HG02623 (cell line): Measurements from ENCODE around the gene HS3ST6.
A peak's percentile ranks its signal among the peaks of the same experiment; 100 is the strongest.
"Not testable (repeated sequence)": the region's sequence is repeated elsewhere in the genome, so short reads cannot be mapped to it uniquely, and the experiment has no call there.

Experiments
- ATAC-seq: cut with Tn5 transposase; IDR thresholded peaks from one replicate; pipeline ENCODE4 v1.9.1; 2021; ENCODE audit warnings: moderate library complexity; ENCODE audit not compliant: unreplicated experiment

The HS3ST6 gene

DNA sequence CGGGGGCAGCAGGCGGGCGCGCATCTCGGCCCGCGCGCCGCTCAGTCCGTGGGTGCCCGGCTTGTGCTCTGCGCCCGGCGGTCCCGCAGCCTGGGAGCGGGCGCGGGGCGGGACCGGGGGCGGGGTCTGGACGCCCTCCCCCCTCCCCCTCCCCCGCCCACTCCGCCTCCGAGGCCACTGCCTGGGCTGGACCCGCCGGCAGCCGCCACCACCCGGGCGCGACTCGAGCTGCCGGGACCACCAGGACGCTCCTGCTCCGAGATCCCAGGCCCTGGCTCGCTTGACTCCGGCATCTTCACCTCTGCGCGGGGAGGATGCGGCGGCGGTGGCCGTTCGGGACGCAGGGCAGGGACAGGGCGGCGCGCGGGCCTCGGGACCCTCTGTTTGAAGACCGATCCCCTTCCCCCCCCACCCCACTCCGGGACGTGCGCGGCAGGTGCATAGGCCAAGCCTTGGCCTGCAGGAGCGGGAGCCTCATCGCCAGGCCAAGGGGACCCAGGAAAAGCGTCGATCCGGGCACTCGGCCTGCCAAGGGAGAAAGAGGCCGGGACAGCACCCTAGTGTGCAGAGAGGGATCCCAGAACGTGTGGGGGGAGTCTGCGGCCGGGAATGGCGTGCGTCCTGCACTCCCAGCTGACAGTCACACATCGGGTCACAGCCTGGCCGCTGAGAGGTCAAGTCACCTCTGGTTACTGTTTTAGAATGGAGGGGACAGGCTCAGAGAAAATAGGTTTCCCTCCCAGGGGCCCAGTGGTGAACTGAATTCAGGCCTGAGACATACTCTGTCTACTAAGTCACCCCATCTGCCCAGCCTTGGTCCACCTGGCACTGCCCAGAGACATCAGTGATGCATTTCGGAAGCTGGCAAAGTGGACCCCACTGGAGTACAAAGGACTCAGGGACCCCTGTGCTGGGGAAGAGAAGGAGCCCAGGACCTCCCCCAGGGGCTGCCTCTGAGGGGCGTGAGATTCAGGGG, at the start of gene HS3ST6:
Gene HS3ST6 (minus strand): TSS at position 65 of the 976 bp plus-strand sequence. CDS start 92 bp downstream, outside the sequence.
- ATAC-seq, result no peak

DNA sequence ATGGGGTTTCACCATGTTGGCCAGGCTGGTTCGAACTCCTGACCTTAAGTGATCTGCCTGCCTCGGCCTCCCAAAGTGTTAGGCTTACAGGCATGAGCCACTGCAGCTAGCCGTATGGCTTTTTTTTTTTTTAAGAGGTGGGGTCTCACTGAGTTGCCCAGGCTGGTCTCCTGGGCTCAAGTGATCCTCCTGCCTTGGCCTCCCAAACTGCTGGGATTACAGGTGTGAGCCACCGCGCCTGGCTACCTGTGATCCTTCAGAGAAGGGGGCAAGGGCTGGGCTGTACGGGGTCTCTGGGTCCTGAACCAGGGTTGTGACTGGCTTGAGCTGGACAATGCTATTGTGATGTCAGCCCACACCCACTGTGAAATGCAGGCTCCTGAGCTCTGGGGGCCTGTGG, 48.2 kb upstream of the HS3ST6 start, which contains the start of gene RNF151:
Gene RNF151 (plus strand): TSS at position 397 of the 400 bp plus-strand sequence. CDS start 26 bp downstream, outside the sequence.
- no peak for ATAC-seq

DNA sequence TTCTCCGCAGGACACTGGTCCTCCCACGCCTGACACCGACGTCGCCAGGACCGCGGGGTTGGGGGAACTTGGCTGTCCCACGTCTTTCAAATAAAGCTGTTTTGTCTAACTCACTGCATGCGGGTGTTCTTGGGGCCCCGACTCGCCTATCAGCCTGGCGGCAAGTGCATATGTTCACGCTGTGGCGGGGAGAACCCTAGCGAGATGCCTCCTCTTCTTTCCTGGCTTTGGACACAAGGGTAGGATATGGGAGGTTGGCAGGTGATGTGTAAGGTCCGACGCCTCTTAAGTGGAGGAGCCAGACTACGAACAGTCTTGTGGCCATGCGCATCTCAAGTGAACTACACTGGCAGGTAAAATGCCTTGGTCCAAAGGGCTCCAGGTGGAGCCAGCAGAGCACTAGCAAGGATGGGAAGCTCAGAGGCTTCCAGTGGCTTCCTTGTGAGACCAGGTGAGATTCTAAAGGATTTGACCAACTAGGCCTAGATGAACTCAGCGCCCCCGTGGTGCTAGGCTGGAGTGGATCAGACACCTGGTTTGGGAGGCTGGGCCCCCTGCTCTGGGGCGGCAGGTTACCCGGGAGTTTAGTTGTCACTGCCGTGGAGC, 47.3 kb upstream of the HS3ST6 start:
- no peak for ATAC-seq

DNA sequence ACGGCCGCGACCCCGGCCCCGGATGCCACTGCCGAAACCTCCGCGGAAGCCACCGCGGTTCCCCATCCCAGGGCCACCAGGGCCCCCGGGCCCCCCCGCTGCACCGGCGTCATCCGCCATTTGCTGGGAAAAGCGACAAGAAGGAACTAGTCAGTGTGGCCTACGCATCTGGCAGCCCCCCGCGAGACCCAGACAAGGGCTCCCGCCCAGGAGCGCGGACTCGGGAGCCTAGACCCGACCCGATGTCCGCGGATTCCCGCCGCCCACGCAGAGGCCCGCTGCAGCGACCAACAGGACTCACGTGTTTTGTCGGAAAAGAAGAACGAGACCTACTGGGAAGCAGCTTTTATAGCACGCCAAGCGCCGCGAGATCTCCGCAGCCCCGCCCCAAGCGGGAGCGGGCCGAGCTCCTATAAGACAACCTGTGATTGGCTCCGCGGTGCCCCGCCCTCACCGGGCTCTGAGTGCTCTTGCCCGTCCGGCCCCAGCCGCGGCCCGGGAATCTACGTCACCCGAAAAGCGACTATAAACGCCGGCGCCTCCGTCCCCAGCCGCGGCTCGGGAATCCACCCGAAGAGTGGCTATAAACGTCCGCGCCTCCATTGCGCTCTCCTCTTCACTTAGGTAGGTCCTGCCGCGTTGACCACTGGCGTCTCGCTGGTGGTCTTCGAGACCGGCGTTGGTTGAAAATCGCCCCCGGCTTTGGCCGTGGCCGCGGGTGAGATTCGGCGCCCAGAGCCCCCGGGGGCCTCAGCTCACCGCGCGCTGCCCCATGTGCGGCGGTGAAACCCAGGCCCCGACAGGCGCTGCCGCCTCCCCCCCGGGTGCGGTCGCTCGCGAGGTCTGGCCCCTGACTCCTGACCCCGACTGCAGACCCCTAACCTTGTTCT, 46.5 kb upstream of the HS3ST6 start, which contains the start of gene RPS2:
Gene RPS2 (minus strand): TSS at position 321 of the 890 bp plus-strand sequence. CDS start 201 bp downstream, at position 120.
- peak; percentile 76 for ATAC-seq

DNA sequence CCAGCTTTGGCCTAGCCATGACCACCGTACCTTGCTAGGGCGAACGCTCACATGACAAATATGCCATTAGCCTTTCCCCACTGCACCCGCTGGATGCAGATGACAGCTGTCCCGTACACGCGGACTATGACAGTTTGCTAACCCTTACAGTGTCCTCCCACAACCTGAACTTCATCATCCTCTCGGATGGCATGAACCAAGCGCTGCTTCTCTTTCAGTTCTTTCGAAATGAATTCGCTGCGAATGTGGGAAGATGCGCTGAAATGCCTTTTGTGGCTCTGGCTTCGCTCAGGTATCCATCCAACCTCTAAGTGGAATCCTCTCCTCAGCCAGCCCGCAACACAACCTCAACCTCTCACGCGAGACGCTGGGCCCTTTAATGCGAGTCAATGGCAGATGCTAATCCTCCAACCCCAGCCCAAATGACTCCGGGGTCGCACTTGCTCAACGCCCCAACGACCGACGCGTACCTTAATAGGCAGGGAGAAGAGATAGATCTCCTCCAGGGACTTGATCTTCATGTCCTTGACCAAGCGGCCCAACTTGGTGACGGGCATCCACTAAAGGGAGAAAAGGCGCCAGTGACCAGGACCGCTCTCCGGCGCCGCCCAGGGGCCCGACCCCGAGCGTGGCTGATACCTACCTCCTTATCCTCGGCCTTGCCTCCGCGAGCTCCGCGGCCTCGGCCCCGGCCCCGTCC, 45.7 kb upstream of the HS3ST6 start:
- peak; percentile 6 for ATAC-seq

DNA sequence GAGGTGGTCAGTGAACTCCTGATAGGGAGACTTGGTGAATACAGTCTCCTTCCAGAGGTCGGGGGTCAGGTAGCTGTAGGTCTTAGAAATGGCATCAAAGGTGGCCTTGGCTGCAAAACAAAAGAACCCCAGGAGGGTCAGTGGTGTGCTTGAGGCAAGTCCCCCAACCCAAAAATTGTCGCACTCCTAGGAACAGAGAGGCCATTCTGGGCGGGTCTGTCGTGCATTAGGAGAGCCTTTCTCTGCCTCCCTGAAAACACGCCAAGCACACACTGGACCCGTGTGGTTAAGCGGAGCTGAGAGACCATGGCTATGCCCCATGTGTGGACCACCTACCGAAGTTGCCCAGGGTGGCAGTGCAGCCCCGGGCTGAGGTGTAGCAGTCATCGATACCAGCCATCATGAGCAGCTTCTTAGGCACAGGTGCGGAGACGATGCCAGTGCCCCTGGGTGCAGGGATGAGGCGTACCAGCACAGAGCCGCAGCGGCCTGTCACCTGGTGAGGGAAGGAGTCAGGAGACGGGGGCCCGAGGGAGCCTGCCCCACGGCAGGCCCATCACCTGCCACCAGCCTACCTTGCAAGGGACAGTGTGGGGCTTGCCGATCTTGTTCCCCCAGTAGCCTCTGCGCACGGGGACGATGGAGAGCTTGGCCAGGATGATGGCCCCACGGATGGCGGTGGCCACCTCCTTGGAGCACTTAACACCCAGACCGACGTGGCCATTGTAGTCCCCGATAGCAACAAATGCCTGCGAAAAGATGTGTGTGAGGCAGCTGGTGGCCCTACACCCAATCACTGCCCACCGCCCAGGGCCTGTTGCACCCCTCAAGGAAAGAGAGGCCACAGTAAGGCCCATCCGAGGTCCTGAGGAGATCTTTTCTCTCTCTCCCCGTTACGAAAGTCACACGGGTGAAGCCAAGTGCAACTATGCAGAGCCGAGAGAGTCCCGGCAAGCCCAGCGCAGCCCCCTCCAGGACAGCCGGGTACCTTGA, 44.2 kb upstream of the HS3ST6 start:
- ATAC-seq, result not testable (repeated sequence)

DNA sequence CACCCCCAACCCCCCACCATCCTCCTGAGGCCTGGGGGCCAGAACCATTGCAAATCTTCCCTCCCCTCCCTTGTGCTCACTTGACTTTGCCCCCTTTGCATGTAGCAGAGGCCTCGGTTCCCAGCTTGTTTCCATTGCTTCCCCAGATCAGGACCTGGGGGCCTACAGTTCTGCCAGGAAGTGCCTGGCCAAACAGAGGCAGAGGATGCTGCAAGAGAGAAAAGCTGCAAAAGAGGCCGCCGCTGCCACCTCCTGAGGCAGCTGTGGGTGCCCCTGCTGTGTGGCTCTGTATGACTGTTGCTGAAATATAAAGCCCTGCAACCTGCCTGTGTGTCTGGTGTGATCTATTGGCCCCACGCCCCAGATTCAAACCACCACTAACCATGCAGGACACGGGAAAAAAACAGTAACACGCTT, 43.4 kb upstream of the HS3ST6 start:
- no peak for ATAC-seq

DNA sequence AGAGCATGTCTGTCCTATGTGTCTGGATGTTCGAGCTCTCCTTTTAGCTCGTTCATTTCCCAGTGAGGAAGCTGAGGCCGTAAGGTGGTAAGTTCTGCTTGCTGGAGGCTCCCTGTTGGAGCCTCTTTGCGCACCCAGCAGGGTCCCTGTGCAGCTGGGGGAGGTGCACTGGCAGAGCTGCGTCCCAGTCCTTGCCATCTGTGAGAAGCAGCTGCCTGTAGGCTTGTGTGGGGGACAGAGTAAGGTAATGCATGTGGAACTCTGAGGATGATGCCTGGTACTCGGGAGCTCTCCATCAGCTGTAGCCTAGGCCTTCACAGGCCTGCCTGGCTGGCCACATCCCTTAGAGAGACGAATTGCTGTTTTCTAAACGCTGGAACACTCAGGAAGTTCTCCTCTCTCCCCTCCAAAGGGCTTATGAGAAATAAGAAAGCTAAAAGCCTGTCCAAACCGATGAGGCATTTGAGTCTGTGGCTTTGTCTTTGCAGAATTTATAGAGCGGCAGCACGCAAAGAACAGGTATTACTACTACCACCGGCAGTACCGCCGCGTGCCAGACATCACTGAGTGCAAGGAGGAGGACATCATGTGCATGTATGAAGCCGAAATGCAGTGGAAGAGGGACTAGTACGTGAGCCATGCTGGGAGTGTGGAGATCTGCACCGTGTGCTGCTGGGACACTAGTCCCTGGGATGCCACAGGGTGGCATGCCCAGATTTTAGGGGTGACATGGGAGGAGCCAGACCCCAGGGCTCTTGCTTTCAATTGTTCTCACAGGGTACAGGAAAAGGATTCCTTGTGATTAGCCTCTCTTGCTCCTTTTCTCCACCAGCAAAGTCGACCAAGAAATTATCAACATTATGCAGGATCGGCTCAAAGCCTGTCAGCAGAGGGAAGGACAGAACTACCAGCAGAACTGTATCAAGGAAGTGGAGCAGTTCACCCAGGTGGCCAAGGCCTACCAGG, 42.7 kb upstream of the HS3ST6 start:
- no peak for ATAC-seq

DNA sequence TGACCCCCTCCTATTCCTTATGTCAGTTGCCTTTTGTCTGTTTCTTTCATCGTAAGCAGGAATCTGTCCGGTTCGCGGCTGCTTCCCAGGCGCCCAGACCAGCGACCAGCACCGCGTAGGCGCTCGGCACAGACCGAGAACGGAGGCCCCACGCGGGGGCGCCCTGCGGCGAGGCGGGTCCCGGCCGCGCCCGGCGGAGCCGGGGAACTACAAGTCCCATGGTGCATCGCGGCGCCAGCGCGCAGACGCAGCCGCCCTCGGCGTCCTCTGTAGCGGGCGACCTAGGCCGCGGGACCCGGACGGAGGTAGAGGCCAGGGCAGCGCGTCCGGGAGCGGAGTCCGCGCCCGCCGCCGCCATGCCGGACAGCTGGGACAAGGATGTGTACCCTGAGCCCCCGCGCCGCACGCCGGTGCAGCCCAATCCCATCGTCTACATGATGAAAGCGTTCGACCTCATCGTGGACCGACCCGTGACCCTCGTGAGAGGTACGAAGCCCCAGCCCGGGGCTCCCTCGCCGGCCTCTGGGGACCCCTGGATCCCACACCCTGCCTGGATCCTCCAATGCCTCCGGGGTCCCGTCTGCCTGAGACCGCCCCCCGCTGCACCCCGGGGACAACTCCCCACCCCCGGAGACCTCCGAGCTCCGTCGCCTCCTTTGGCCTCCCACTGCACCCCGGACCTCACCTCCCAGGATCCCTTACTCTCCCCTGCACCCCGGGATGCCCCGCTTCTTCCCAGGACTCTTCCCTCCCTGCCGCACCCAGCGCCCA, 41.2 kb upstream of the HS3ST6 start, which contains the start of gene NDUFB10:
Gene NDUFB10 (plus strand): TSS at position 270 of the 771 bp plus-strand sequence. CDS start 87 bp downstream, at position 357.
- peak; percentile 70 for ATAC-seq

DNA sequence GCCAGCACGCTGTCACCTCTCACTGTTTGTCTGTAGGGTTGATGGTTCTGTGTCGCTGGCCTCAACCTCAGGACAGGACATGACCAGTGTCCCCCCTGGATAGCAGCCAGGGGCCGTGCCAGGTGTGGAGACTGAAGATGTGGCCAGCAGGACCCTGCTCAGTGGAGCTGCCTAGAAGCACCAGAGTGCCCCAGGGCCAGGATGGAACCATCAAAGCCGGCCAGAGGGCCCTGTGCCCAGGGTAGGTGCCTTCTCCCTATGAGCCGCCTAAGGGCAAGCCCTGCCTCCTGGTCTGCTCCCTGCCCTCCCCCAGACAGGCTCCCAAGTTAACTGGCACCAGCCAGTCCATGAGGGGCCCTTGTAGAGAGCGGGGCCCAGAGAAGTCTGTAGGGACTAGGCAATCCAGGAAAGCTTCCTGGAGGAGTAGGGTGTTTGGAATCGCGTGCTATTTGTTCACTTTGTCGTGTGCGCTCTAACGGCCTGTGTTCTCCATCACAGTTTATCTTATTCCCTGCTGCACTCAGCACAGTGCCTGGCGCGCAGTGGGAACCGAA, 40.6 kb upstream of the HS3ST6 start:
- no peak for ATAC-seq

DNA sequence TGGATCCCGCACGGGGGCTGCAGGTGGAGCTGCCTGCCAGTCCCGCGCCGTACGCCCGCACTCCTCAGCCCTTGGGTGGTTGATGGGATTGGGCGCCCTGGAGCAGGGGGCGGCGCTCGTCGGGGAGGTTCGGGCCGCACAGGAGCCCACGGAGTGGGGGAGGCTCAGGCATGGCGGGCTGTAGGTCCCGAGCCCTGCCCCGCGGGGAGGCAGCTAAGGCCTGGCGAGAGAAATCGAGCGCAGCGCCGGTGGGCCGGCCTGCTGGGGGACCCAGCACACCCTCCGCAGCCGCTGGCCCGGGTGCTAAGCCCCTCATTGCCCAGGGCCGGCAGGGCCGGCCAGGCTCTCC, 39.9 kb upstream of the HS3ST6 start:
- not testable (repeated sequence) for ATAC-seq

DNA sequence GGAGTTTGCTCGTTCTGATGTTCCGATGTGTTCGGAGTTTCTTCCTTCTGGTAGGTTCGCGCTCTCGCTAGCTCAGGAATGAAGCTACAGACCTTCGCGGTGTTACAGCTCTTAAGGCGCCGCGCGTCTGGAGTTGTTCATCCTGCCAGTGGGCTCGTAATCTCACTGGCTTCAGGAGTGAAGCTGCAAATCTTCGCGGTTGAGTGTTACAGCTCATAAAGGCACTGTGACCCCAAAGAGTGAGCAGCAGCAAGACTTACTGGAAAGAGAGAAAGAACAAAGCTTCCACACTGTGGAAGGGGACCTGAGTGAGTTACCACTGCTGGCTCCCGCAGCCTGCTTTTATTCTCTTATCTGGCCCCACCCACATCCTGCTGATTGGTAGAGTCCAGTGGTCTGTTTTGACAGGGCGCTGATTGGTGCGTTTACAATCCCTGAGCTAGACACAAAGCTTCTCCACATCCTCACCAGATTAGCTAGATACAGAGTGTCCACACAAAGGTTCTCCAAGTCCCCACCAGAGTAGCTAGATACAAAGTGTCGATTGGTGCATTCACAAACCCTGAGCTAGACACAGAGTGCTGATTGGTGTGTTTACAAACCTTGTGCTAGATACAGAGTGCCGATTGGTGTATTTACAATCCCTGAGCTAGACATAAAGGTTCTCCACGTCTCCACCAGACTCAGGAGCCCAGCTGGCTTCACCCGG, 39.4 kb upstream of the HS3ST6 start:
- ATAC-seq, result not testable (repeated sequence)

DNA sequence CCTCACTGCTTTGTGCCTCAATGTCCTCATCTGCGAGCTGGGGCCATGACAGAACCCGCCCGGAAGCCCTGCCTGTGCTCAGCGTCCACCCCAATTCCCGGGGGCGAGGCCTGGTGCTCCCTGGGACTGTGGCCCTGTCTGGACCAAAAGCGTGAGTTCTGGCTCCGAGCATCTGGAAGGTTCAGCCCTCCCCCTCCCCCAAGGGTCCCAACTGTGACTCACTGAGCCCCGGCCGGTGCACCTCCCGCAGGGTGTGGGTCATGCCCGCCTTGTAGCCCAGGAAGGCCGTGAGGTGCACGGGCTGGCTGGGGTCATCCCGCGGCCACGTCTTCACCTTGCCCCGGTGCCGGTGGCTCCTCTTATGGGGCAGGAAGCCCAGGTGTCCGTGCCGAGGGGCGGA, 35.5 kb upstream of the HS3ST6 start:
- ATAC-seq, result no peak

DNA sequence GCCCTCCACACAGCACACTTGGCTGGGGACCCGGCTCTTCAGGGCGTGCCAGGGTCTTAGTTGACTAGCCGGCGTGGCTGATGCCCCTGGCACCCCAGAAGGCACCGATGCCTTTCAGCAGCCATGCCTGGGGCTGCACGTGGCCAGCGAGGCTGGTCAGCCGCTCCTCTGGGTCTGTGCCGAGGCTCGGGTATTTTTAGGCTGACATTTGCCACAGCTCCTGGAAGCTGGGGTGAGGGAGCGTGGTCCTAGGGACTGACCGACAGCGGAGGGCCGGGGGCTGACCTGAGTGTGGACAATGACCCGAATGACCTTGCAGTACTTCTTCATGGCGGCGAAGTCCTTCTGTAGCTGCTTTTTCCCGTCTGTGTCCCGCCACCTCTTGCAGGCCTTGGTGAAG, 32.3 kb upstream of the HS3ST6 start:
- ATAC-seq, result no peak

DNA sequence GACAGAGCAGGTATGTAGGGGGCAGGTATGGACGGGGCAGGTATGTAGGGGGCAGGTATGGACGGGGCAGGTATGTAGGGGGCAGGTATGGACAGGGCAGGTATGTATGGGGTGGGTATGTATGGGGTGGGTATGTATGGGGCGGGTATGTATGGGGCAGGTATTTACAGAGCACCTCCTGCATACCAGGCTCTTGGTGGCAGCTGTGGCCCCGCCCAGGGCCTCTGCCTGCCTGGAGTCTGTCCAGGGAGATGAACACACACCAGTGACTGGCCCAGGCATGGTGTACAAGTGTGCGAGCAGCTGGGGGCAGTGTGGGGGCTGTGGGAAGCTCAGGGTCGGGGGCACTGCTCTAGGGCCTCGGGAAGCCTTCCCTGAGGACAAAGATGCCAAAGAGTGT, 31.8 kb upstream of the HS3ST6 start:
- no peak for ATAC-seq

DNA sequence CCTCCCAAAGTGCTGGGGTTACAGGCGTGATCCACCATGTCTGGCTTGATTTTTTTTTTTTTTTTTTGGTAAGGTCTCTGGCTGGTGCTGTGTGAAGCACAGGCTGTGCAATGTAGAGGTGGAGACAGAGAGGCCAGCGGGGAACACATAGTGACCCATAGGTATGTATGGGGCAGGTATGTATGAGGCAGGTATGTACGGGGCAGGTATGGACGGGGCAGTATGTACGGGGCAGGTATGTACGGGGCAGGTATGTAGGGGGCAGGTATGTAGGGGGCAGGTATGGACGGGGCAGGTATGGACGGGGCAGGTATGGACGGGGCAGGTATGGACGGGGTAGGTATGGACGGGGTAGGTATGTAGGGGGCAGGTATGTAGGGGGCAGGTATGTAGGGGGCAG, 31.3 kb upstream of the HS3ST6 start:
- no peak for ATAC-seq
